WTC11 (cell line): ENCODE results near the gene LTF.

Experiments
- NR3C1 ChIP-seq: sonication (generic); formaldehyde crosslinking; conservative IDR thresholded peaks from 2 replicates; pipeline ENCODE4 v1.8.1; 2023; ENCODE audit warnings: low read depth, mild to moderate bottlenecking, missing genetic modification reagents
- ZNF396 ChIP-seq: fragments of 250-450 bp; sonication (Bioruptor Pico); IDR thresholded peaks from 2 replicates; pipeline ENCODE4 v1.8.0; 2021; ENCODE audit warnings: mild to moderate bottlenecking, moderate library complexity, borderline replicate concordance
- TF ChIP-seq, protein P1 (sequence below): fragments of 200-600 bp; IDR thresholded peaks from 2 replicates; pipeline ENCODE4 v1.8.0; 2022; ENCODE audit warnings: antibody characterized with exemption
- TF ChIP-seq, protein P2 (sequence below): sonication (generic); formaldehyde crosslinking; IDR thresholded peaks from 2 replicates; pipeline ENCODE4 v1.8.0; 2022; ENCODE audit warnings: mild to moderate bottlenecking, missing genetic modification reagents
- TF ChIP-seq, protein P3 (sequence below): fragments of 250-450 bp; sonication (Bioruptor Pico); conservative IDR thresholded peaks from 2 replicates; pipeline ENCODE4 v1.9.0; 2021; ENCODE audit warnings: mild to moderate bottlenecking
- TF ChIP-seq, protein P4 (sequence below): sonication (generic); formaldehyde crosslinking; conservative IDR thresholded peaks from 2 replicates; pipeline ENCODE4 v1.8.1; 2023; ENCODE audit warnings: mild to moderate bottlenecking, low read depth, missing genetic modification reagents, moderate library complexity

DNA sequence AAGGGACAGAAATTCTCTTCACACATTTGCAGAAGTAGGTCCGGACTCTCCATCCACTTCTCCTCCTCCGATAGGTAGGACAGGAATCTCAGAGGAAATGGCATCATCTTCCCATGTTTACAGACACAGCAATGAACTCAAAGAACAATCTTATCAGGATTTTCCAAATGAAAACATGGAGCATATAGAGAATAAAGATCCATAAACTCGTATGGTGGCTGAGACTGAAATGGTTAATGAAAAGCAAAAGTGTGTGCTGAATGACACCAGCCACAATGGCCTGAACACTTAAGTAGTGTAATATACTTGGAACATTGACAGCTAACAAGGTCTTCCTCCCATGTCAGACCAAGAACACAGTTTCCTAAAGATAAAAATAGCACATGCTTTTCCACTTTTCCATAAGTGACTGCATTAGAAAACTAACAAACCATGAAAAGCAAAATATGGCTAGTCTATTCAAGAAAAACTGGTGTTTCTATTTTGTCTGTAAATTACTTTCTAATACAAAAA, 51.9 kb downstream of the LTF start:
- TF ChIP-seq, protein P1, sequence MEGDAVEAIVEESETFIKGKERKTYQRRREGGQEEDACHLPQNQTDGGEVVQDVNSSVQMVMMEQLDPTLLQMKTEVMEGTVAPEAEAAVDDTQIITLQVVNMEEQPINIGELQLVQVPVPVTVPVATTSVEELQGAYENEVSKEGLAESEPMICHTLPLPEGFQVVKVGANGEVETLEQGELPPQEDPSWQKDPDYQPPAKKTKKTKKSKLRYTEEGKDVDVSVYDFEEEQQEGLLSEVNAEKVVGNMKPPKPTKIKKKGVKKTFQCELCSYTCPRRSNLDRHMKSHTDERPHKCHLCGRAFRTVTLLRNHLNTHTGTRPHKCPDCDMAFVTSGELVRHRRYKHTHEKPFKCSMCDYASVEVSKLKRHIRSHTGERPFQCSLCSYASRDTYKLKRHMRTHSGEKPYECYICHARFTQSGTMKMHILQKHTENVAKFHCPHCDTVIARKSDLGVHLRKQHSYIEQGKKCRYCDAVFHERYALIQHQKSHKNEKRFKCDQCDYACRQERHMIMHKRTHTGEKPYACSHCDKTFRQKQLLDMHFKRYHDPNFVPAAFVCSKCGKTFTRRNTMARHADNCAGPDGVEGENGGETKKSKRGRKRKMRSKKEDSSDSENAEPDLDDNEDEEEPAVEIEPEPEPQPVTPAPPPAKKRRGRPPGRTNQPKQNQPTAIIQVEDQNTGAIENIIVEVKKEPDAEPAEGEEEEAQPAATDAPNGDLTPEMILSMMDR = no peak
- TF ChIP-seq, protein P2, sequence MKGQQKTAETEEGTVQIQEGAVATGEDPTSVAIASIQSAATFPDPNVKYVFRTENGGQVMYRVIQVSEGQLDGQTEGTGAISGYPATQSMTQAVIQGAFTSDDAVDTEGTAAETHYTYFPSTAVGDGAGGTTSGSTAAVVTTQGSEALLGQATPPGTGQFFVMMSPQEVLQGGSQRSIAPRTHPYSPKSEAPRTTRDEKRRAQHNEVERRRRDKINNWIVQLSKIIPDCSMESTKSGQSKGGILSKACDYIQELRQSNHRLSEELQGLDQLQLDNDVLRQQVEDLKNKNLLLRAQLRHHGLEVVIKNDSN = no peak
- TF ChIP-seq, protein P3, sequence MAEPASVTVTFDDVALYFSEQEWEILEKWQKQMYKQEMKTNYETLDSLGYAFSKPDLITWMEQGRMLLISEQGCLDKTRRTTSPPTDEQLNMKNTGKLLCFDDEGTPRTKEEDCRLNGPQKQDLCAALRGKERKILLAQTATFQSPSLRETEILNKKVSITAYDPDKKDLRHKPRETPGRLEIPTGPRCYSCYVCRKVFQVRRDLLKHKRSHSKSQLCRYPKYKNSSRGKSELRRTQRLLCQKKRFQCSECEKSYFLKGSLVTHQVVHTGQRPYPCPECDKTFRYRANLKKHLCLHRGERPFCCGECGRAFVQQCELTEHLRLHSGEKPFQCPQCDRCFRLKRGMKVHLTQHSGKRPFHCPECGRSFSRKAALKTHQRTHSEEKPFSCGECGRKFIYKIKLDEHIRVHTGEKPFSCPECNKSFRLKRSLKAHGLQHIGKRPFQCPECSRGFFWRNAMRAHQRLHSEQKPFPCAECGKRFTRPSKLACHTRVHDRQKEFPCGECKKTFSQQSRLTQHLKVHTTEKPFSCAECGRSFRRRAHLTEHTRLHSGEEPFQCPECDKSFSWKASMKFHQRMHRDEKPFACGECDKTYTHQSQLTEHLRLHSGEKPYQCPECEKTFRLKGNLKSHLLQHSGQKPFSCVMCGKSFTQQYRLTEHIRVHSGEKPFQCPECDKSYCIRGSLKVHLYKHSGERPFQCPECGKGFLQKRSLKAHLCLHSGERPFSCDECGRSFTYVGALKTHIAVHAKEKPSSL (CRISPR knock-in tag) = no peak
- no peak for TF ChIP-seq ZNF396 (CRISPR knock-in tag)
- no peak for TF ChIP-seq NR3C1 (CRISPR knock-in tag)
- TF ChIP-seq, protein P4, sequence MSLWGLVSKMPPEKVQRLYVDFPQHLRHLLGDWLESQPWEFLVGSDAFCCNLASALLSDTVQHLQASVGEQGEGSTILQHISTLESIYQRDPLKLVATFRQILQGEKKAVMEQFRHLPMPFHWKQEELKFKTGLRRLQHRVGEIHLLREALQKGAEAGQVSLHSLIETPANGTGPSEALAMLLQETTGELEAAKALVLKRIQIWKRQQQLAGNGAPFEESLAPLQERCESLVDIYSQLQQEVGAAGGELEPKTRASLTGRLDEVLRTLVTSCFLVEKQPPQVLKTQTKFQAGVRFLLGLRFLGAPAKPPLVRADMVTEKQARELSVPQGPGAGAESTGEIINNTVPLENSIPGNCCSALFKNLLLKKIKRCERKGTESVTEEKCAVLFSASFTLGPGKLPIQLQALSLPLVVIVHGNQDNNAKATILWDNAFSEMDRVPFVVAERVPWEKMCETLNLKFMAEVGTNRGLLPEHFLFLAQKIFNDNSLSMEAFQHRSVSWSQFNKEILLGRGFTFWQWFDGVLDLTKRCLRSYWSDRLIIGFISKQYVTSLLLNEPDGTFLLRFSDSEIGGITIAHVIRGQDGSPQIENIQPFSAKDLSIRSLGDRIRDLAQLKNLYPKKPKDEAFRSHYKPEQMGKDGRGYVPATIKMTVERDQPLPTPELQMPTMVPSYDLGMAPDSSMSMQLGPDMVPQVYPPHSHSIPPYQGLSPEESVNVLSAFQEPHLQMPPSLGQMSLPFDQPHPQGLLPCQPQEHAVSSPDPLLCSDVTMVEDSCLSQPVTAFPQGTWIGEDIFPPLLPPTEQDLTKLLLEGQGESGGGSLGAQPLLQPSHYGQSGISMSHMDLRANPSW = no peak
